GM18873 (cell line): Measurements from ENCODE around the gene FUT7.

Source experiments
- ATAC-seq: cut with Tn5 transposase; IDR thresholded peaks from one replicate; pipeline ENCODE4 v1.9.1; 2021; ENCODE audit warnings: mild to moderate bottlenecking, moderate library complexity, moderate number of reproducible peaks; ENCODE audit not compliant: unreplicated experiment, low FRiP score

Gene FUT7

DNA sequence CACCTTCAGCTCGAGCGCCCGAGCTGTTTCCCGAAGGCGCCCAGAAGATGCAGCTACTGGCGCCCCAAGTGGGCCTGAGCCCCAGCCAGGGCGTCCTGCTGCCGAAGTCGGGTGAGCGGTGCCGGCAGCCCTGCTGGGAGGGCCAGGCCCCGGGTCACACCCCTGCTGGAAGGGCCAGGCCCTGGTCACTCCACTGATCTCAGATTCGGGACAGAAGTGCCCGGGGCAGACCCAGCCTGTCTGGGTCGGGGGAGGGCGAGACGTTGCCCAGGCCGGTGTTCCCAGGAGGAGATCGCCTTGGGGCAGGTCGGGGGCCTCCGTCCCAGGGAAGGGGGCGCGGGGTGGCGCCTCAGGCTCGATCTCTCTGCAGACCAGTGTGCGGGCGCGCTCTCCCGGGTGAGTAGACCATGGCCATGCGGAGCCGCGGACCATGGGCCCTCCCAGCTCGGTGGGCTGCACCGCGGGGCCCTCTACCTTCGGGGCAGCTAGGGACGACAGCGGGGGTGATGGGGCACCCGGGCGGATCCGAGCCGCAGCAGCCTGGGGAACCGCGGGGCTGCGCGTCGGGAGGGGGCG, 46.8 kb downstream of the FUT7 start:
- no peak for ATAC-seq

DNA sequence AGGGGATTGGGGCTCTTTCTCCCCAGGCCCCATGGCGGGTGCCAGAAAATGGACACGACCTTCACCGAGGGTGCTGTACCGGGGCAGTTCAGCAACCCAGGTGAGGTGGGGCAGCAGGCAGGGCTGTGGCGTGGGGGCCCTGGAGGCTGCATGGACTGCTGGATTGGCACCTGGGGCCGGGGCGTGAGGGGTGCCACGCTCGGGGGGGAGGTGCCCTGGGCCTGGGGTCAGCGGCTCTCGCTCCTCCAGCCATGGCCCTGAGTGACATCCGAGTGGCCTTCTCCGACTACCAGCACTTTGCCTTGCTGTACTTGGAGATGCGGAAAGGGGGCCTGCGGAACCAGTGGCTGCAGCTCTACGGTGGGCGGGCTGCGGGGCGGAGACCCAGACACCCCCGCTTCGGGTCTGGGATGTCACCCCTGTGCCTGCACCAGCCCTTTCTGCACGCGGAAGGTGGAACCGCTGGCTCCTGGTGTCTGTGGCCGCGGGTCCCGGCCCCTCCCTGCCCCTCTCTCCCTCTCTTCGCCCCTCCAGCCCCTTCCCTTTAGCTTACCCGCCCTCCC, 47.3 kb downstream of the FUT7 start:
- no peak for ATAC-seq

- ATAC-seq: no peak
These were observed 48.1 kb downstream of the FUT7 start for GRCh38 chr9:136983656-136984314.

GRCh38 chr9:136983167-136983566, 48.7 kb downstream of the FUT7 start:
- no peak for ATAC-seq

DNA sequence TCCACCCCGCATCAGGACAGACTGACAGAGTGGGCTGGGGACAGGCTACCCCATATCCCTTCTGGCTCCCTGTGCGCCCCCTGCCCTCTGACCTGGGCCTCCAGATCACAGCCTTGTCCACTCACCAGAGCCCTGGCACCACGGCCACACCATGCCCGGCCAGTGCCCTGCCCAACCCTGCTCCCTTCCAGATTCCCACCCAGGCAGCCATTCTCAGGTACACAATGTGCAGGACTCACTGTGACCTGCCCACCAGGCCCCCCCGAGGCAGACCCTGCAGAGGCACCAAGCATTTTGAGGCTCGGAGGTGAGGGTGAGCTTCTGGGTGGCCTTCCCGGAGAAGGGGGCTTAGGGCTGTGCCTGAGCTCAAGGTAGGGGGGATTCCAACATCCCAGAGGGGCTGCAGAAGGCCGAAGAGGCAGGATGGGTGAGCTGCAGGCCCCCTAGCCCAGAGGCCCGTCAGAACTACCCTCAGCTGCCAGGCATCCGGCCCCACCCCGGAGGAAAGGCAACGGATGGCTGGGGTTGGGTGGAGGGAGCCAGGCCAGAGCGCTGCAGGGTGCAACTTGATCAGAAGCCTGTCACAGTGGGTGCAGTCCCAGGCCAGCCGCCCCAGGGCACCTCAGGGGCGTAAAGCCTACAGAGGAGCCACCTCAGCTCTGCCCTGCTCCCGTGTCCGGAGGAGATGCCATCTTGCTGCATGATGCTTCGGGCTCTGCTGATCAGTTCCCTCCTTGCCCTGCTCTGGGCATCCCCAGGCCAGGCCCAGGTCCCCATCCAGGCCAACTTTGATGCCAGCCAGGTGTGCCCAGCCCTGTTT, 49.4 kb downstream of the FUT7 start, which contains the start of gene LCNL1:
Gene LCNL1, plus strand, starts transcription at position 762 of the 820 bp plus-strand sequence. CDS start 594 bp downstream, outside the sequence.
- no peak for ATAC-seq

GRCh38 chr9:136981588-136982231, 50.2 kb downstream of the FUT7 start:
- no peak for ATAC-seq

GRCh38 chr9:136980669-136981478, 51.0 kb downstream of the FUT7 start:
- ATAC-seq: no peak
